NT2/D1 (cell line): ENCODE results near the gene CCDC69.

ENCODE experiments used
- YY1 ChIP-seq: IDR thresholded peaks from 2 replicates; pipeline ENCODE4 v1.6.1; 2011; ENCODE audit not compliant: insufficient read length, insufficient read depth
- ZNF274 ChIP-seq: IDR thresholded peaks from 2 replicates; pipeline ENCODE4 v1.6.1; 2011; ENCODE audit warnings: mild to moderate bottlenecking, low read depth, low read length

DNA sequence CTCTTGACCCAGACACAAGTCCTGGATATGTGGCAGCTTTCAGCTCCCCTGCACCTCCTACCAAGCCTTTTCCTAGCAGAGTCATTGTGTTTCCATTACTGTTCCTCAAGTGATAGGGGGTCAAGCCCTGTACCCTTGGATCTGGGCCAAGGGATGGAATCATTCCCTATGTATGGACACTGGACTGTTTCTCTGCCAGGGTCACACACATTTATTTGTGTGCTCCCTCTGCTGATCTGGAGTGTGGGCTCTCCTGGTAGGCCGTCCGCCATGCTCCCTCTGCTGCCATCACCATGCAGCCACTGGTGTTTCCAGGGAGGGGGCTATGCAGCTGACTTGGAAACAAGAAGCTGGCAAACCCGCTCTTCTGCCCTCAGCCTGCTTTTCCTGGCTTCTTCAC lies 38.6 kb upstream of the CCDC69 start:
- no peak for TF ChIP-seq ZNF274
- TF ChIP-seq YY1: no peak
